ENCODE results near the gene SLC5A11. TPM values are rescaled to one million over a fixed set of nuclear protein-coding genes. Genes with fewer than 3 reads are reported as not detected.
A peak's percentile ranks its signal among the peaks of the same experiment; 100 is the strongest.

The SLC5A11 gene
- total RNA-seq, 1 experiment from 2014 or later, result not detected

DNA sequence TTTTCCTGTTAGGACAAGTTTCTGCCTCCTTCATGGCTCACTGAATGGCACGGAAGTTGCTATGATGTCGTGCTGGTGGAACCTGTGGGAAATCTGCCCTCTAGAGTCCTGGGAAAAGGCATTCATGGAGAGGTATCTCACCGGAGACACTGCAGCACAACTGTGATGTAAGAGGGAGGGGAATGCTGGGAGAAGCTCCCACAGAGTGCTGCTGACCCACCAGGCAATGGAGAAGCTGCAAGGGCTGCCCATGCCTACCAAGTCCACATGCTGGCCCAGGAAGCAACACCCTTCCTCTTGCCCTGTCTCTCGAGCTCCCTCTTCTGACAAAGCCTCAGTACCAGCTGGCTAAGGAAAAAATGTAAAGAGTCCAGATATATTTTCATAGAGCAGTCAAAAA lies 45.2 kb upstream of the SLC5A11 start:
- no peak overlapping the region for H3K4me3 Mint-ChIP-seq
- H3K36me3 Mint-ChIP-seq, result peaks cover 93% of the 10 kb centered on the region
- DNase-seq (ENCODE audit: low spot score) (no peak), ATAC-seq (peak; percentile 77)
- H3K27me3 Mint-ChIP-seq (ENCODE audit: low read depth), result no peaks in the 10 kb centered on the region
- H3K4me1 Mint-ChIP-seq, result peaks cover 3% of the 10 kb centered on the region; the same call in 1 of the 2 replicates
- no peaks in the 10 kb centered on the region for H3K9me3 Mint-ChIP-seq
- TF ChIP-seq, protein P1, sequence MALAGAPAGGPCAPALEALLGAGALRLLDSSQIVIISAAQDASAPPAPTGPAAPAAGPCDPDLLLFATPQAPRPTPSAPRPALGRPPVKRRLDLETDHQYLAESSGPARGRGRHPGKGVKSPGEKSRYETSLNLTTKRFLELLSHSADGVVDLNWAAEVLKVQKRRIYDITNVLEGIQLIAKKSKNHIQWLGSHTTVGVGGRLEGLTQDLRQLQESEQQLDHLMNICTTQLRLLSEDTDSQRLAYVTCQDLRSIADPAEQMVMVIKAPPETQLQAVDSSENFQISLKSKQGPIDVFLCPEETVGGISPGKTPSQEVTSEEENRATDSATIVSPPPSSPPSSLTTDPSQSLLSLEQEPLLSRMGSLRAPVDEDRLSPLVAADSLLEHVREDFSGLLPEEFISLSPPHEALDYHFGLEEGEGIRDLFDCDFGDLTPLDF (CRISPR knock-in tag; IDR thresholded peaks at IDR 0.05), result no peak
- no peak for TF ChIP-seq ZNF232 (CRISPR knock-in tag; IDR thresholded peaks at IDR 0.05)
- ChIA-PET POLR2A (no interaction called here), CTCF (interaction anchor here (0.9 to 1.4 kb wide), 4 partner anchors 11 to 275 kb away, joined by 3 to 4 read pairs (median 3); no protein-coding TSS in a partner anchor)
- H3K27ac Mint-ChIP-seq, result no peak overlapping the region

DNA sequence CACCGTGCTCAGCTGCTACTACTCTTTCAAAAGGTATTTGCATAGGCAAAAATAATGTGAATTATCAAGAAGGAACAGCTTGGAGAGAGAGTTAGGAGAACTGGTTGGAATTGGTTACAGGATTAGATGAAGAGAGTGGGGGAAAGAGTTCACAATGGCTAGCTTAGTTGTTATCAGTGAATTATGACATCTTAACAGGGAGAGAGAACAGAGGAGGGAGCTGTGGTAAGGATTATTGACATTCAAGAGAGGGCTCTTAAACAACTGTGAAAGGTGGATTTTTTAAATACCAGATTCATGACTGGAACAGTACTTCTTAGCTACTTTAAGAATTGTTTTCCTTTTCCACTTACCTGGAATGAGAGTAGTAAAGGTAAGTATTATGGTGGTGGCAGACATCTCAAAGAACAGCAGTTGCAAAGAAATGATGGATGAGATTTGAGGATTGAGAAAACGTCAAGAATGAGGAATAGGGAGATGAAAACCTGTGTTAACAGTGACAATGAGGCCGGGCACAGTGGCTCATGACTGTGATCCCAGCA lies 43.9 kb upstream of the SLC5A11 start:
- Mint-ChIP-seq H3K36me3 (peaks cover 93% of the 10 kb centered on the region), H3K27ac (peak overlapping the region; percentile 25; the same call in 1 of the 2 replicates), H3K27me3 (ENCODE audit: low read depth) (no peaks in the 10 kb centered on the region), H3K4me3 (no peak overlapping the region), H3K4me1 (peaks cover 3% of the 10 kb centered on the region; the same call in 1 of the 2 replicates), H3K9me3 (no peaks in the 10 kb centered on the region)
- ChIA-PET CTCF (no interaction called here), POLR2A (no interaction called here)
- TF ChIP-seq, protein P2, sequence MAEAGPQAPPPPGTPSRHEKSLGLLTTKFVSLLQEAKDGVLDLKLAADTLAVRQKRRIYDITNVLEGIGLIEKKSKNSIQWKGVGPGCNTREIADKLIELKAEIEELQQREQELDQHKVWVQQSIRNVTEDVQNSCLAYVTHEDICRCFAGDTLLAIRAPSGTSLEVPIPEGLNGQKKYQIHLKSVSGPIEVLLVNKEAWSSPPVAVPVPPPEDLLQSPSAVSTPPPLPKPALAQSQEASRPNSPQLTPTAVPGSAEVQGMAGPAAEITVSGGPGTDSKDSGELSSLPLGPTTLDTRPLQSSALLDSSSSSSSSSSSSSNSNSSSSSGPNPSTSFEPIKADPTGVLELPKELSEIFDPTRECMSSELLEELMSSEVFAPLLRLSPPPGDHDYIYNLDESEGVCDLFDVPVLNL (CRISPR knock-in tag; IDR thresholded peaks at IDR 0.05; ENCODE audit: borderline replicate concordance, low read depth), result no peak
- TF ChIP-seq, protein P3, sequence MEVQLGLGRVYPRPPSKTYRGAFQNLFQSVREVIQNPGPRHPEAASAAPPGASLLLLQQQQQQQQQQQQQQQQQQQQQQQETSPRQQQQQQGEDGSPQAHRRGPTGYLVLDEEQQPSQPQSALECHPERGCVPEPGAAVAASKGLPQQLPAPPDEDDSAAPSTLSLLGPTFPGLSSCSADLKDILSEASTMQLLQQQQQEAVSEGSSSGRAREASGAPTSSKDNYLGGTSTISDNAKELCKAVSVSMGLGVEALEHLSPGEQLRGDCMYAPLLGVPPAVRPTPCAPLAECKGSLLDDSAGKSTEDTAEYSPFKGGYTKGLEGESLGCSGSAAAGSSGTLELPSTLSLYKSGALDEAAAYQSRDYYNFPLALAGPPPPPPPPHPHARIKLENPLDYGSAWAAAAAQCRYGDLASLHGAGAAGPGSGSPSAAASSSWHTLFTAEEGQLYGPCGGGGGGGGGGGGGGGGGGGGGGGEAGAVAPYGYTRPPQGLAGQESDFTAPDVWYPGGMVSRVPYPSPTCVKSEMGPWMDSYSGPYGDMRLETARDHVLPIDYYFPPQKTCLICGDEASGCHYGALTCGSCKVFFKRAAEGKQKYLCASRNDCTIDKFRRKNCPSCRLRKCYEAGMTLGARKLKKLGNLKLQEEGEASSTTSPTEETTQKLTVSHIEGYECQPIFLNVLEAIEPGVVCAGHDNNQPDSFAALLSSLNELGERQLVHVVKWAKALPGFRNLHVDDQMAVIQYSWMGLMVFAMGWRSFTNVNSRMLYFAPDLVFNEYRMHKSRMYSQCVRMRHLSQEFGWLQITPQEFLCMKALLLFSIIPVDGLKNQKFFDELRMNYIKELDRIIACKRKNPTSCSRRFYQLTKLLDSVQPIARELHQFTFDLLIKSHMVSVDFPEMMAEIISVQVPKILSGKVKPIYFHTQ (CRISPR knock-in tag; IDR thresholded peaks at IDR 0.05), result no peak
- TF ChIP-seq, protein P4, sequence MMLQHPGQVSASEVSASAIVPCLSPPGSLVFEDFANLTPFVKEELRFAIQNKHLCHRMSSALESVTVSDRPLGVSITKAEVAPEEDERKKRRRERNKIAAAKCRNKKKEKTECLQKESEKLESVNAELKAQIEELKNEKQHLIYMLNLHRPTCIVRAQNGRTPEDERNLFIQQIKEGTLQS (CRISPR knock-in tag; conservative IDR thresholded peaks at IDR 0.05), result no peak
- TF ChIP-seq TEAD1 (CRISPR knock-in tag; IDR thresholded peaks at IDR 0.05), result no peak
- TF ChIP-seq, protein P5, sequence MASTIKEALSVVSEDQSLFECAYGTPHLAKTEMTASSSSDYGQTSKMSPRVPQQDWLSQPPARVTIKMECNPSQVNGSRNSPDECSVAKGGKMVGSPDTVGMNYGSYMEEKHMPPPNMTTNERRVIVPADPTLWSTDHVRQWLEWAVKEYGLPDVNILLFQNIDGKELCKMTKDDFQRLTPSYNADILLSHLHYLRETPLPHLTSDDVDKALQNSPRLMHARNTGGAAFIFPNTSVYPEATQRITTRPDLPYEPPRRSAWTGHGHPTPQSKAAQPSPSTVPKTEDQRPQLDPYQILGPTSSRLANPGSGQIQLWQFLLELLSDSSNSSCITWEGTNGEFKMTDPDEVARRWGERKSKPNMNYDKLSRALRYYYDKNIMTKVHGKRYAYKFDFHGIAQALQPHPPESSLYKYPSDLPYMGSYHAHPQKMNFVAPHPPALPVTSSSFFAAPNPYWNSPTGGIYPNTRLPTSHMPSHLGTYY (CRISPR knock-in tag; IDR thresholded peaks at IDR 0.05), result no peak
- no peak for ATAC-seq
- no peak for DNase-seq (ENCODE audit: low spot score)

DNA sequence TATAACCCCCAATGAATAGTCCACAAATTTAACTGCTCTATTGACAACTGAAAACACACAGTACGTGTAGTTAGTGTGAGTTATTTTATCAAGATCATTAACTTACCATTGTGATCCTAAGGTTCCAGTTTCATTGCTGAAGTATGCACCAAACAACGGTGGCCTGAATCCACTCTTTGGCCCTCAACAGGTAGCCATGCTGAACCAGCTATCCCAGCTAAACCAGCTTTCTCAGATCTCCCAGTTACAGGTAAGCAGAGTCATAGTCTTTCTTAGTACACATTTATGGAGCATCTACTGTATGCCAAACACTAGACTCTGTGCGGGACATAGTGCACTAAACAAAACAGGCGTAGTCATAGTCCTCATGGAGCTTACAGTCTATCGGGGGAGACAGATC lies 40.3 kb upstream of the SLC5A11 start:
- no peak overlapping the region for H3K27ac Mint-ChIP-seq
- no peak overlapping the region for H3K4me3 Mint-ChIP-seq
- no peak for DNase-seq (ENCODE audit: low spot score)
- no peaks in the 10 kb centered on the region for H3K9me3 Mint-ChIP-seq
- H3K4me1 Mint-ChIP-seq, result no peaks in the 10 kb centered on the region
- peaks cover 89% of the 10 kb centered on the region for H3K36me3 Mint-ChIP-seq
- ATAC-seq, result no peak
- ChIA-PET POLR2A (no interaction called here), CTCF (no interaction called here)
- no peaks in the 10 kb centered on the region for H3K27me3 Mint-ChIP-seq (ENCODE audit: low read depth)
- TF ChIP-seq, protein P6, sequence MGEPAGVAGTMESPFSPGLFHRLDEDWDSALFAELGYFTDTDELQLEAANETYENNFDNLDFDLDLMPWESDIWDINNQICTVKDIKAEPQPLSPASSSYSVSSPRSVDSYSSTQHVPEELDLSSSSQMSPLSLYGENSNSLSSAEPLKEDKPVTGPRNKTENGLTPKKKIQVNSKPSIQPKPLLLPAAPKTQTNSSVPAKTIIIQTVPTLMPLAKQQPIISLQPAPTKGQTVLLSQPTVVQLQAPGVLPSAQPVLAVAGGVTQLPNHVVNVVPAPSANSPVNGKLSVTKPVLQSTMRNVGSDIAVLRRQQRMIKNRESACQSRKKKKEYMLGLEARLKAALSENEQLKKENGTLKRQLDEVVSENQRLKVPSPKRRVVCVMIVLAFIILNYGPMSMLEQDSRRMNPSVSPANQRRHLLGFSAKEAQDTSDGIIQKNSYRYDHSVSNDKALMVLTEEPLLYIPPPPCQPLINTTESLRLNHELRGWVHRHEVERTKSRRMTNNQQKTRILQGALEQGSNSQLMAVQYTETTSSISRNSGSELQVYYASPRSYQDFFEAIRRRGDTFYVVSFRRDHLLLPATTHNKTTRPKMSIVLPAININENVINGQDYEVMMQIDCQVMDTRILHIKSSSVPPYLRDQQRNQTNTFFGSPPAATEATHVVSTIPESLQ (CRISPR knock-in tag; IDR thresholded peaks at IDR 0.05), result no peak
- TF ChIP-seq NFE2L1 (CRISPR knock-in tag; IDR thresholded peaks at IDR 0.05) (no peak), TEAD1 (CRISPR knock-in tag; IDR thresholded peaks at IDR 0.05) (no peak), EMX1 (CRISPR knock-in tag; IDR thresholded peaks at IDR 0.05) (no peak), ZBTB21 (CRISPR knock-in tag; IDR thresholded peaks at IDR 0.05; ENCODE audit: borderline replicate concordance) (no peak), ESRRA (CRISPR knock-in tag; IDR thresholded peaks at IDR 0.05; ENCODE audit: borderline replicate concordance) (no peak), CBFB (CRISPR knock-in tag; IDR thresholded peaks at IDR 0.05; ENCODE audit: low read depth) (no peak), TP53 (CRISPR knock-in tag; IDR thresholded peaks at IDR 0.05) (no peak), NFATC4 (CRISPR knock-in tag; IDR thresholded peaks at IDR 0.05) (no peak), MXD4 (CRISPR knock-in tag; IDR thresholded peaks at IDR 0.05; ENCODE audit: borderline replicate concordance) (no peak)
- TF ChIP-seq, protein P7, sequence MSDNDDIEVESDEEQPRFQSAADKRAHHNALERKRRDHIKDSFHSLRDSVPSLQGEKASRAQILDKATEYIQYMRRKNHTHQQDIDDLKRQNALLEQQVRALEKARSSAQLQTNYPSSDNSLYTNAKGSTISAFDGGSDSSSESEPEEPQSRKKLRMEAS (CRISPR knock-in tag; IDR thresholded peaks at IDR 0.05), result no peak
- TF ChIP-seq, protein P8, sequence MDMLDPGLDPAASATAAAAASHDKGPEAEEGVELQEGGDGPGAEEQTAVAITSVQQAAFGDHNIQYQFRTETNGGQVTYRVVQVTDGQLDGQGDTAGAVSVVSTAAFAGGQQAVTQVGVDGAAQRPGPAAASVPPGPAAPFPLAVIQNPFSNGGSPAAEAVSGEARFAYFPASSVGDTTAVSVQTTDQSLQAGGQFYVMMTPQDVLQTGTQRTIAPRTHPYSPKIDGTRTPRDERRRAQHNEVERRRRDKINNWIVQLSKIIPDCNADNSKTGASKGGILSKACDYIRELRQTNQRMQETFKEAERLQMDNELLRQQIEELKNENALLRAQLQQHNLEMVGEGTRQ (CRISPR knock-in tag; IDR thresholded peaks at IDR 0.05), result no peak
- TF ChIP-seq, protein P9, sequence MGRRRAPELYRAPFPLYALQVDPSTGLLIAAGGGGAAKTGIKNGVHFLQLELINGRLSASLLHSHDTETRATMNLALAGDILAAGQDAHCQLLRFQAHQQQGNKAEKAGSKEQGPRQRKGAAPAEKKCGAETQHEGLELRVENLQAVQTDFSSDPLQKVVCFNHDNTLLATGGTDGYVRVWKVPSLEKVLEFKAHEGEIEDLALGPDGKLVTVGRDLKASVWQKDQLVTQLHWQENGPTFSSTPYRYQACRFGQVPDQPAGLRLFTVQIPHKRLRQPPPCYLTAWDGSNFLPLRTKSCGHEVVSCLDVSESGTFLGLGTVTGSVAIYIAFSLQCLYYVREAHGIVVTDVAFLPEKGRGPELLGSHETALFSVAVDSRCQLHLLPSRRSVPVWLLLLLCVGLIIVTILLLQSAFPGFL (CRISPR knock-in tag; IDR thresholded peaks at IDR 0.05; ENCODE audit: borderline replicate concordance), result no peak
- TF ChIP-seq, protein P1 (CRISPR knock-in tag; IDR thresholded peaks at IDR 0.05), result no peak

Measured in WTC11 (cell line).